OCI-LY7 (cell line): ENCODE measurements around the gene SCTR.

Experiments
- EZH2phosphoT487 ChIP-seq: fragments of 200-600 bp; sonication (generic); IDR thresholded peaks from 2 replicates; pipeline ENCODE4 v1.6.1; 2018; ENCODE audit warnings: low read depth, borderline replicate concordance, mild to moderate bottlenecking, mixed run types, antibody characterized with exemption, low read length, moderate library complexity, mixed read lengths
- TF ChIP-seq, protein P1 (sequence below): fragments of 200-600 bp; sonication (generic); conservative IDR thresholded peaks from 2 replicates; pipeline ENCODE4 v1.5.1; 2014; ENCODE audit warnings: mild to moderate bottlenecking, antibody characterized with exemption, low read length, moderate library complexity, mixed read lengths

- TF ChIP-seq, protein P1, sequence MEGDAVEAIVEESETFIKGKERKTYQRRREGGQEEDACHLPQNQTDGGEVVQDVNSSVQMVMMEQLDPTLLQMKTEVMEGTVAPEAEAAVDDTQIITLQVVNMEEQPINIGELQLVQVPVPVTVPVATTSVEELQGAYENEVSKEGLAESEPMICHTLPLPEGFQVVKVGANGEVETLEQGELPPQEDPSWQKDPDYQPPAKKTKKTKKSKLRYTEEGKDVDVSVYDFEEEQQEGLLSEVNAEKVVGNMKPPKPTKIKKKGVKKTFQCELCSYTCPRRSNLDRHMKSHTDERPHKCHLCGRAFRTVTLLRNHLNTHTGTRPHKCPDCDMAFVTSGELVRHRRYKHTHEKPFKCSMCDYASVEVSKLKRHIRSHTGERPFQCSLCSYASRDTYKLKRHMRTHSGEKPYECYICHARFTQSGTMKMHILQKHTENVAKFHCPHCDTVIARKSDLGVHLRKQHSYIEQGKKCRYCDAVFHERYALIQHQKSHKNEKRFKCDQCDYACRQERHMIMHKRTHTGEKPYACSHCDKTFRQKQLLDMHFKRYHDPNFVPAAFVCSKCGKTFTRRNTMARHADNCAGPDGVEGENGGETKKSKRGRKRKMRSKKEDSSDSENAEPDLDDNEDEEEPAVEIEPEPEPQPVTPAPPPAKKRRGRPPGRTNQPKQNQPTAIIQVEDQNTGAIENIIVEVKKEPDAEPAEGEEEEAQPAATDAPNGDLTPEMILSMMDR, result no peak
- TF ChIP-seq EZH2phosphoT487, result no peak
Observed at GRCh38 chr2:119544075-119544938, 20.0 kb upstream of the SCTR start, which contains the start of gene CFAP221.
